Activated naive CD4-positive, alpha-beta T cell treated with anti-CD3 and anti-CD28 coated beads, Interleukin-2, amount 50 U/mL, for 16 hours (primary cell): ENCODE results near the gene FCSK.

Experiments
- DNase-seq: peaks from one replicate; pipeline ENCODE4 v3.0.0-alpha.2; 2020

The FCSK gene

DNA sequence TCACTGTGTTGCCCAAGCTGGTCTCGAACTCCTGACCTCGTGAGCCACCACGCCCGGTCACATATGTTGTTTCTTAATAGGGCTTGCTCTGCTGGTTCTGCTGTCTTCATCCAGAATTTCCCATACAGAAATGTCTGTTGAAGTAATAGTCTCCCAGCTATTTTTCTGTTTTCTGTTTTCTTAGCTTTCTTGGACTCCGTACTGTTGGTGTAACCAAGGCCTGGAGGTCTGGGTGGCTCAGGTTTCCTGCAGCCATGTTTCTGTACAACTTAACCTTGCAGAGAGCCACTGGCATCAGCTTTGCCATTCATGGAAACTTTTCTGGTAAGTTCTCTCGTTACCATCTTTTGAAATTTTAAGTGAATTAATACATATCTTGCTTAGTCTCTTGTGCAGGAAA is 72.0 kb downstream of the FCSK start:
- DNase-seq: no peak

DNA sequence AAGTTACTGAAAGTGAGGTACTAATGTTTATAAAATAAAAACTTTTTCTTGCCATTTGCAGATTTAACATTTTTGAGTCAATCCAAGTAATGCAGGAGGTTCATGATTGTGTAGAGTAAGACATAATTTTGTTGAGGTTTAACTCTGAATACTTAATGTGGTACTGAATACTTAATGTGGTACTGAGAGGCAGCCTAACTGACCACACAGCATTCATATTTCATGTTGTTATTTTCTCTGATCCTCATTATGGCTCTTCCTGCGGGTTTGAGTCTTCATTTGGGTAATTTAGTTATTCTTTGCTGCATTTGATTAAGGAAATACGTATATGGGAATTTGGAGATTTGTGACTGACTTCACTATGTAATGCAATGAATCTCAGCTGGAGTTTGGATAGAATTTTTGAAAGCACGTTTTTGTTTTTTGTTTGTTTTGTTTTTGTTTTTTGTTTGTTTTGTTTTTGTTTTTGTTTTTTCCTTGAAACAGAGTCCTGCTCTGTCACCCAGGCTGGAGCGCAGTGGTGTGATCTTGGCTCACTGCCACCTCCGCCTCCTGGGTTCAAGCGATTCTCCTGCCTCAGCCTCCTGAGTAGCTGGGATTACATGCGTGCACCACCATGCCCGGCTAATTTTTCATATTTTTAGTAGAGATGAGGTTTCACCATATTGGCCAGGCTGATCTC is 73.1 kb downstream of the FCSK start:
- DNase-seq: no peak

DNA sequence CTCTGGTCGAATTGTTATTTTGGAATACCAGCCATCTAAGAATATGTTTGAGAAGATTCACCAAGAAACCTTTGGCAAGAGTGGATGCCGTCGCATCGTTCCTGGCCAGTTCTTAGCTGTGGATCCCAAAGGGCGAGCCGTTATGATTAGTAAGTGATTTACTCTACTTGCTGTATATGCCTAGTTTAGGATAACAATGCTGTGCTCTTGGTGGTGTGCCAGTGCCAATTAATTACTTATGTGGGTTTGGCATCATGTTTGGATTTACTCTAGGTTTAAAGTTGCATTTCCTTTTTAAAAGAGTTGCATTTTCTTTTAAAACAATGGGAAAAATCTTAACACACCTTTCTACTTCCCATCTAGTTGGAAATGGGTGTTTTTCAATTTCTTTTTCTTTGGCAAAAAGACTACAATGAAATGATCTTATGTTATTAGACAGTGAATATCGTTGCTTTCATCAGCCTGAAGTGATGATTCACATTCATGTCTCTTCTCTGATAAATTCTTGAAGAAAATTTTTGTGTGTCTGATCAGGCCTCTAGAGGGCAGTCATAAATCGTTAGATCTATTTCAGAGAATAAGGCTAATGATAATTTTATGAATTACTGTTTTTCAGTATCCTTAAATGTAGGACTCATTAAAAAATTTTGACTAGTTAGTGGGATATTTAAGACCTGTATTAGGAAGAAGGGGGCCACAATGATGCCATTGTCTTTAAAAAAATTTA is 74.8 kb downstream of the FCSK start:
- DNase-seq: no peak
